Caco-2 (cell line): Measurements from ENCODE around the gene RTL1. TPM values are rescaled to one million over a fixed set of nuclear protein-coding genes. Genes with fewer than 3 reads are reported as not detected.

Experiments
- BruUV-seq: library from RNA; stranded (reverse); fragments of 400-500 nt; replicated peaks from 2 replicates; lab custom pipeline; 2021; lab: Mats Ljungman, UMichigan
- CTCF ChIA-PET: fragments of 300-600 bp; sonication (Branson Sonifier 250); formaldehyde crosslinking; loops from one replicate; lab custom pipeline; 2022; ENCODE audit warnings: antibody characterized with exemption; lab: Charles Lee
- POLR2A ChIA-PET: fragments of 300-600 bp; sonication (Branson Sonifier 250); formaldehyde crosslinking; loops from one replicate; lab custom pipeline; 2022; ENCODE audit warnings: antibody characterized with exemption; lab: Charles Lee
- DNase-seq, 2 experiments: peaks; one replicate each; pipeline versions ENCODE4 v3.0.0 to v3.0.0-alpha.2; 2020 to 2022
- H3K27me3 ChIP-seq: replicated peaks from 2 replicates; pipeline ENCODE4 v1.6.0; 2011; ENCODE audit warnings: low read length; ENCODE audit not compliant: control insufficient read depth, insufficient read depth
- H3K36me3 ChIP-seq: 2 replicates; pipeline ENCODE4 v1.5.1; 2011; ENCODE audit warnings: low read length; ENCODE audit not compliant: control insufficient read depth, insufficient read depth
- H3K4me1 ChIP-seq: fragments of 250-450 bp; sonication (Bioruptor Pico); 2 replicates; pipeline ENCODE4 v1.5.1; 2020; ENCODE audit warnings: mild to moderate bottlenecking
- H3K4me3 ChIP-seq: 2 replicates; pipeline ENCODE4 v1.5.1; 2011; ENCODE audit warnings: low read depth, mild to moderate bottlenecking, control low read depth, low read length
- H3K9me3 ChIP-seq: fragments of 250-450 bp; sonication (Bioruptor Pico); 2 replicates; pipeline ENCODE4 v1.5.1; 2020; ENCODE audit warnings: mild to moderate bottlenecking, moderate library complexity
- H3K27ac Mint-ChIP-seq: one replicate; pipeline ENCODE4 v1.8.0; 2022; ENCODE audit warnings: mixed read lengths; ENCODE audit not compliant: unreplicated experiment
- H3K27me3 Mint-ChIP-seq: one replicate; pipeline ENCODE4 v1.8.0; 2022; ENCODE audit warnings: mixed read lengths; ENCODE audit not compliant: insufficient read depth, unreplicated experiment
- H3K36me3 Mint-ChIP-seq: one replicate; pipeline ENCODE4 v1.8.0; 2022; ENCODE audit warnings: mild to moderate bottlenecking, mixed read lengths; ENCODE audit not compliant: insufficient read depth, unreplicated experiment
- H3K4me1 Mint-ChIP-seq: one replicate; pipeline ENCODE4 v1.8.0; 2022; ENCODE audit warnings: low read depth, mixed read lengths; ENCODE audit not compliant: unreplicated experiment
- H3K4me3 Mint-ChIP-seq: one replicate; pipeline ENCODE4 v1.8.0; 2022; ENCODE audit warnings: mild to moderate bottlenecking, moderate library complexity, mixed read lengths; ENCODE audit not compliant: unreplicated experiment
- H3K9me3 Mint-ChIP-seq: one replicate; pipeline ENCODE4 v1.8.0; 2022; ENCODE audit warnings: mixed read lengths; ENCODE audit not compliant: unreplicated experiment
- CTCF ChIP-seq, 2 experiments: fragments of 200-600 bp in 1 of 2; IDR thresholded peaks; 1 replicate in 1 of 2; 2 replicates in 1 of 2; pipeline versions ENCODE4 v1.5.1 to v1.8.0; 2011 to 2022; ENCODE audit warnings: antibody characterized with exemption in 1 of 2, control low read depth in 1 of 2, inconsistent platforms in 1 of 2, low read depth in 1 of 2, low read length in 1 of 2, mild to moderate bottlenecking in 1 of 2, moderate library complexity in 1 of 2; ENCODE audit not compliant: insufficient read depth in 1 of 2, severe bottlenecking in 1 of 2, unreplicated experiment in 1 of 2
- intact Hi-C: fragments of 100-400 bp; cut with micrococcal nuclease; formaldehyde crosslinking; loops from one replicate; pipeline ENCODE4 v1.10.0; 2022; ENCODE audit not compliant: unreplicated experiment
- total RNA-seq: library from RNA; stranded (reverse); gene quantifications from 2 replicates; pipeline ENCODE4 v1.2.3, GENCODE V29; 2022

Gene RTL1
- total RNA-seq, 1 experiment from 2014 or later, result not detected

GRCh38 chr14:100883789-100884101, 19.8 kb downstream of the RTL1 start:
- Histone ChIP-seq H3K36me3 (no peaks in the 10 kb centered on the region), H3K4me1 (no peaks in the 10 kb centered on the region), H3K27me3 (no peaks in the 10 kb centered on the region), H3K4me3 (no peak overlapping the region), H3K9me3 (no peaks in the 10 kb centered on the region)
- peaks cover 16% of the 10 kb centered on the region for H3K27me3 Mint-ChIP-seq
- TF ChIP-seq CTCF (IDR thresholded peaks at IDR 0.05; ENCODE audit: insufficient read depth in 1 of 2, low read depth in 1 of 2, low read length in 1 of 2, severe bottlenecking in 1 of 2, unreplicated experiment in 1 of 2), result no peak
- BruUV-seq, result no TSS peak
- no peaks in the 10 kb centered on the region for H3K4me1 Mint-ChIP-seq
- no peak overlapping the region for H3K4me3 Mint-ChIP-seq
- H3K9me3 Mint-ChIP-seq, result peaks cover 14% of the 10 kb centered on the region
- ChIA-PET CTCF (interaction anchor here (0.6 kb wide), 1 partner anchor 734 kb away, joined by 4 read pairs; no protein-coding TSS in a partner anchor), POLR2A (no interaction called here)
- intact Hi-C loops, result no loop called here
- no peaks in the 10 kb centered on the region for H3K36me3 Mint-ChIP-seq
- H3K27ac Mint-ChIP-seq, result no peak overlapping the region
- DNase-seq, result no peak

- Mint-ChIP-seq H3K27me3 (peaks cover 13% of the 10 kb centered on the region), H3K27ac (no peak overlapping the region), H3K9me3 (peaks cover 14% of the 10 kb centered on the region), H3K36me3 (no peaks in the 10 kb centered on the region), H3K4me3 (no peak overlapping the region), H3K4me1 (no peaks in the 10 kb centered on the region)
- TF ChIP-seq CTCF (IDR thresholded peaks at IDR 0.05; ENCODE audit: insufficient read depth in 1 of 2, low read depth in 1 of 2, low read length in 1 of 2, severe bottlenecking in 1 of 2, unreplicated experiment in 1 of 2), result no peak
- ChIA-PET POLR2A (no interaction called here), CTCF (interaction anchor here (0.6 kb wide), 1 partner anchor 735 kb away, joined by 4 read pairs; no protein-coding TSS in a partner anchor)
- Histone ChIP-seq H3K27me3 (no peaks in the 10 kb centered on the region), H3K4me3 (no peak overlapping the region), H3K4me1 (no peaks in the 10 kb centered on the region), H3K9me3 (no peaks in the 10 kb centered on the region), H3K36me3 (no peaks in the 10 kb centered on the region)
- no peak for DNase-seq
- intact Hi-C loops, result no loop called here
- BruUV-seq, result no TSS peak
Observed at GRCh38 chr14:100882991-100883788, 20.3 kb downstream of the RTL1 start.

- H3K36me3 Mint-ChIP-seq, result no peaks in the 10 kb centered on the region
- no peak for DNase-seq
- no peaks in the 10 kb centered on the region for H3K9me3 ChIP-seq
- peaks cover 9% of the 10 kb centered on the region for H3K27me3 Mint-ChIP-seq
- POLR2A ChIA-PET, result no interaction called here
- no TSS peak for BruUV-seq
- H3K4me3 ChIP-seq, result no peak overlapping the region
- H3K27ac Mint-ChIP-seq, result no peak overlapping the region
- H3K9me3 Mint-ChIP-seq, result peaks cover 14% of the 10 kb centered on the region
- H3K4me1 Mint-ChIP-seq, result no peaks in the 10 kb centered on the region
- no peaks in the 10 kb centered on the region for H3K27me3 ChIP-seq
- intact Hi-C loops, result no loop called here
- no peak for TF ChIP-seq CTCF (IDR thresholded peaks at IDR 0.05; ENCODE audit: insufficient read depth in 1 of 2, low read depth in 1 of 2, low read length in 1 of 2, severe bottlenecking in 1 of 2, unreplicated experiment in 1 of 2)
- H3K4me3 Mint-ChIP-seq, result no peak overlapping the region
- no peaks in the 10 kb centered on the region for H3K4me1 ChIP-seq
- CTCF ChIA-PET, result no interaction called here
- no peaks in the 10 kb centered on the region for H3K36me3 ChIP-seq
Observed at GRCh38 chr14:100882026-100882967, 21.2 kb downstream of the RTL1 start.
